ENCODE data around the gene CFAP97D1. TPM values are rescaled to one million over a fixed set of nuclear protein-coding genes. Genes with fewer than 3 reads are reported as not detected.

The CFAP97D1 gene
- total RNA-seq, 4 donors from 2014 or later: not detected

- 79% methylated on average over 3 of the region's 3 CpGs; no CpG with 5 or more reads in 1 of the 2 donors for WGBS, 2 donors (ENCODE audit: low coverage in 1 of 2)
- no peaks in the 10 kb centered on the region for H3K36me3 ChIP-seq
- no peak overlapping the region for H3K4me3 ChIP-seq
- no peak overlapping the region for H3K27ac ChIP-seq
- no peak for DNase-seq
- H3K4me1 ChIP-seq: no peaks in the 10 kb centered on the region
- intact Hi-C loops (cut with DNase I; ENCODE audit: low total_unique reads) (no loop called here), in situ Hi-C loops (cut with MboI; ENCODE audit: low pct_ligation_motif_present in 1 of 4, low pct_unique_long_range_greater_than_20kb in 1 of 4, low sequenced_read_pairs in 3 of 4) (no loop called here)
- peaks cover 9% of the 10 kb centered on the region for H3K27me3 ChIP-seq
- H3K9me3 ChIP-seq: no peaks in the 10 kb centered on the region
- no peak for TF ChIP-seq POLR2A (IDR thresholded peaks at IDR 0.05)
- no peak for TF ChIP-seq CTCF (IDR thresholded peaks at IDR 0.05)
- no peak for TF ChIP-seq EP300 (IDR thresholded peaks at IDR 0.05; ENCODE audit: low read depth)
- TF ChIP-seq POLR2AphosphoS5 (IDR thresholded peaks at IDR 0.05): no peak
These were observed 21.6 kb downstream of the CFAP97D1 start for GRCh38 chr17:43801844-43802243.

- no peaks in the 10 kb centered on the region for H3K27me3 ChIP-seq
- in situ Hi-C loops (cut with MboI; ENCODE audit: low pct_ligation_motif_present in 1 of 4, low pct_unique_long_range_greater_than_20kb in 1 of 4, low sequenced_read_pairs in 3 of 4) (no loop called here), intact Hi-C loops (cut with DNase I; ENCODE audit: low total_unique reads) (no loop called here)
- no peaks in the 10 kb centered on the region for H3K9me3 ChIP-seq
- no peaks in the 10 kb centered on the region for H3K36me3 ChIP-seq
- no peak overlapping the region for H3K27ac ChIP-seq
- 70 to 72% methylated on average over 2 to 4 of the region's 4 CpGs for WGBS, 2 donors (ENCODE audit: low coverage in 1 of 2)
- H3K4me3 ChIP-seq: no peak overlapping the region
- no peak for TF ChIP-seq CTCF (IDR thresholded peaks at IDR 0.05)
- TF ChIP-seq EP300 (IDR thresholded peaks at IDR 0.05; ENCODE audit: low read depth): no peak
- no peak for TF ChIP-seq POLR2A (IDR thresholded peaks at IDR 0.05)
- no peak for TF ChIP-seq POLR2AphosphoS5 (IDR thresholded peaks at IDR 0.05)
- DNase-seq: no peak
- H3K4me1 ChIP-seq: no peaks in the 10 kb centered on the region
These were observed 23.5 kb downstream of the CFAP97D1 start for GRCh38 chr17:43803758-43804157.

DNA sequence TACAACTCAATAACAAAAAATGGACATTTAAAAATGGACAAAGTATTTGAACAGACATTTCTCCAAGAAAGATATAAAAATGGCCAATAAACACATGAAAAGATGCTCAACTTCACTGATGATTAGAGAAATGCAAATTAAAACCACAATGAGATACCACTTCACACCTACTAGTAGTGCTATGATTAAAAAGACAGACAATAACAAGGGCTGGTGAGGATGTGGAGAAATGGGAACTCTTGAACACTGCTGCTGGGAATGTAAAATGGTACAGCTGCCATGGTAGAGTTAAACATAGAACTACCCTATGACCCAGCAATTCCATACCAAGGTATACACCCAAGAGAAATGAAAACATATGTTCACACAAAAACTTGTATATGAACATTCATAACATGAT, 24.9 kb downstream of the CFAP97D1 start:
- no peaks in the 10 kb centered on the region for H3K27me3 ChIP-seq
- H3K36me3 ChIP-seq: no peaks in the 10 kb centered on the region
- H3K4me3 ChIP-seq: no peak overlapping the region
- no peak for DNase-seq
- no peak overlapping the region for H3K27ac ChIP-seq
- TF ChIP-seq EP300 (IDR thresholded peaks at IDR 0.05; ENCODE audit: low read depth) (no peak), POLR2A (IDR thresholded peaks at IDR 0.05) (no peak), POLR2AphosphoS5 (IDR thresholded peaks at IDR 0.05) (no peak), CTCF (IDR thresholded peaks at IDR 0.05) (no peak)
- in situ Hi-C loops (cut with MboI; ENCODE audit: low pct_ligation_motif_present in 1 of 4, low pct_unique_long_range_greater_than_20kb in 1 of 4, low sequenced_read_pairs in 3 of 4) (no loop called here), intact Hi-C loops (cut with DNase I; ENCODE audit: low total_unique reads) (no loop called here)
- H3K9me3 ChIP-seq: no peaks in the 10 kb centered on the region
- no peaks in the 10 kb centered on the region for H3K4me1 ChIP-seq

- Histone ChIP-seq H3K4me1 (no peaks in the 10 kb centered on the region), H3K36me3 (no peaks in the 10 kb centered on the region), H3K4me3 (no peak overlapping the region), H3K27ac (no peak overlapping the region), H3K27me3 (no peaks in the 10 kb centered on the region), H3K9me3 (no peaks in the 10 kb centered on the region)
- TF ChIP-seq POLR2AphosphoS5 (IDR thresholded peaks at IDR 0.05) (no peak), CTCF (IDR thresholded peaks at IDR 0.05) (no peak), EP300 (IDR thresholded peaks at IDR 0.05; ENCODE audit: low read depth) (no peak), POLR2A (IDR thresholded peaks at IDR 0.05) (no peak)
- in situ Hi-C loops (cut with MboI; ENCODE audit: low pct_ligation_motif_present in 1 of 4, low pct_unique_long_range_greater_than_20kb in 1 of 4, low sequenced_read_pairs in 3 of 4) (no loop called here), intact Hi-C loops (cut with DNase I; ENCODE audit: low total_unique reads) (no loop called here)
- 72 to 78% methylated on average over 3 to 4 of the region's 4 CpGs for WGBS, 2 donors (ENCODE audit: low coverage in 1 of 2)
- DNase-seq: no peak
These were observed 27.8 kb downstream of the CFAP97D1 start for GRCh38 chr17:43808076-43808475.

Measured in transverse colon (tissue), 4 donors.